DND-41 (cell line): ENCODE results near the gene TTC33.

Experiments used
- EZH2 ChIP-seq: IDR thresholded peaks from 3 replicates; pipeline ENCODE4 v1.6.1; 2012; ENCODE audit warnings: borderline replicate concordance, low read depth, mild to moderate bottlenecking, moderate library complexity, low read length, inconsistent platforms; ENCODE audit not compliant: severe bottlenecking
- TF ChIP-seq, protein P1 (sequence below): IDR thresholded peaks from 2 replicates; pipeline ENCODE4 v1.5.1; 2012; ENCODE audit warnings: borderline replicate concordance, low read length, moderate library complexity, mild to moderate bottlenecking; ENCODE audit not compliant: poor library complexity, severe bottlenecking; ENCODE audit errors: extremely low read depth

DNA sequence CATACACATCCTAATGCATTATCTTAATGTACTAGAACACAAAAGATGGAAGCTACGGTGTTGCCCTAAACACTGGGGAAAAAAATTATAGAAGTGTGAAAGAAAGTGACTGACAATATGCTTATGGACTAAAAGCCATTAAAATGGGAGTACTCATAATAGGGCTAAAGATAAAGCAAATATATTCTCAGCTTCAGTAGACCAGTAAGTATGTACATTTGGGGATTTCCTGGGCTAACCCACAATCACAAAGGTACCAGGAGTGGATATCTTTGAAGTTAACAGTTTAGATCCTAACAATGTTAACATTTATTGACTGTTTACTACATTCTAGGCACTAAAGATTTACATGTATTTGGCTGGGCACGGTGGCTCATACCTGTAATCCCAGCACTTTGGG lies 39.2 kb downstream of the TTC33 start:
- TF ChIP-seq, protein P1, sequence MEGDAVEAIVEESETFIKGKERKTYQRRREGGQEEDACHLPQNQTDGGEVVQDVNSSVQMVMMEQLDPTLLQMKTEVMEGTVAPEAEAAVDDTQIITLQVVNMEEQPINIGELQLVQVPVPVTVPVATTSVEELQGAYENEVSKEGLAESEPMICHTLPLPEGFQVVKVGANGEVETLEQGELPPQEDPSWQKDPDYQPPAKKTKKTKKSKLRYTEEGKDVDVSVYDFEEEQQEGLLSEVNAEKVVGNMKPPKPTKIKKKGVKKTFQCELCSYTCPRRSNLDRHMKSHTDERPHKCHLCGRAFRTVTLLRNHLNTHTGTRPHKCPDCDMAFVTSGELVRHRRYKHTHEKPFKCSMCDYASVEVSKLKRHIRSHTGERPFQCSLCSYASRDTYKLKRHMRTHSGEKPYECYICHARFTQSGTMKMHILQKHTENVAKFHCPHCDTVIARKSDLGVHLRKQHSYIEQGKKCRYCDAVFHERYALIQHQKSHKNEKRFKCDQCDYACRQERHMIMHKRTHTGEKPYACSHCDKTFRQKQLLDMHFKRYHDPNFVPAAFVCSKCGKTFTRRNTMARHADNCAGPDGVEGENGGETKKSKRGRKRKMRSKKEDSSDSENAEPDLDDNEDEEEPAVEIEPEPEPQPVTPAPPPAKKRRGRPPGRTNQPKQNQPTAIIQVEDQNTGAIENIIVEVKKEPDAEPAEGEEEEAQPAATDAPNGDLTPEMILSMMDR, result no peak
- no peak for TF ChIP-seq EZH2
